Glomerular visceral epithelial cell (primary cell): Measurements from ENCODE around the gene SPTBN4.

Experiments
- DNase-seq: peaks from one replicate; pipeline ENCODE4 v3.0.0-alpha.2; 2016; ENCODE audit errors: extremely low spot score

The SPTBN4 gene

GRCh38 chr19:40441719-40442253 is 25.0 kb upstream of the SPTBN4 start:
- DNase-seq = no peak

- no peak for DNase-seq
These were observed 24.3 kb upstream of the SPTBN4 start for GRCh38 chr19:40442328-40443130.

- peak; percentile 100 for DNase-seq
These were observed 23.4 kb upstream of the SPTBN4 start for GRCh38 chr19:40443131-40443999.

- DNase-seq = peak; percentile 96
These were observed 22.6 kb upstream of the SPTBN4 start, which contains the start of gene SERTAD3 for GRCh38 chr19:40444000-40444824. Gene SERTAD3 (minus strand): TSS chr19:40444335. CDS start chr19:40442080, 2,255 bp downstream.

GRCh38 chr19:40444825-40445312 is 21.9 kb upstream of the SPTBN4 start:
- DNase-seq = no peak

GRCh38 chr19:40445780-40446262 is 21.0 kb upstream of the SPTBN4 start:
- DNase-seq = peak; percentile 18

GRCh38 chr19:40446263-40446784 is 20.5 kb upstream of the SPTBN4 start:
- no peak for DNase-seq

GRCh38 chr19:40449506-40449905 is 17.3 kb upstream of the SPTBN4 start:
- DNase-seq = no peak

GRCh38 chr19:40450664-40451063 is 16.1 kb upstream of the SPTBN4 start:
- DNase-seq = no peak

GRCh38 chr19:40452016-40452415 is 14.8 kb upstream of the SPTBN4 start:
- DNase-seq = no peak

- no peak for DNase-seq
These were observed 13.6 kb upstream of the SPTBN4 start for GRCh38 chr19:40453151-40453735.

- peak; percentile 32 for DNase-seq
These were observed 12.9 kb upstream of the SPTBN4 start for GRCh38 chr19:40453943-40454342.

GRCh38 chr19:40457048-40457447 is 9.8 kb upstream of the SPTBN4 start:
- no peak for DNase-seq

- no peak for DNase-seq
These were observed 8.7 kb upstream of the SPTBN4 start for GRCh38 chr19:40457953-40458596.

GRCh38 chr19:40458597-40458974 is 8.2 kb upstream of the SPTBN4 start:
- DNase-seq = no peak

GRCh38 chr19:40460185-40460584 is 6.6 kb upstream of the SPTBN4 start:
- DNase-seq = no peak

- no peak for DNase-seq
These were observed 5.1 kb upstream of the SPTBN4 start for GRCh38 chr19:40461669-40462221.

GRCh38 chr19:40463587-40464037 is 3.2 kb upstream of the SPTBN4 start:
- peak; percentile 50 for DNase-seq
